Ishikawa (cell line): ENCODE measurements around the gene PPM1J.

Source experiments
- CEBPB ChIP-seq: IDR thresholded peaks from 2 replicates; pipeline ENCODE4 v1.6.1; 2012
- CREB1 ChIP-seq: IDR thresholded peaks from 2 replicates; pipeline ENCODE4 v1.6.1; 2012; ENCODE audit warnings: low read depth
- EGR1 ChIP-seq: IDR thresholded peaks from 2 replicates; pipeline ENCODE4 v1.6.1; 2012
- EP300 ChIP-seq: IDR thresholded peaks from 2 replicates; pipeline ENCODE4 v1.6.1; 2012; ENCODE audit warnings: borderline replicate concordance
- FOXM1 ChIP-seq: IDR thresholded peaks from 2 replicates; pipeline ENCODE4 v1.6.1; 2012; ENCODE audit warnings: low read depth, borderline replicate concordance
- NFIC ChIP-seq: IDR thresholded peaks from 2 replicates; pipeline ENCODE4 v1.6.1; 2012
- RAD21 ChIP-seq: IDR thresholded peaks from 2 replicates; pipeline ENCODE4 v1.6.1; 2012; ENCODE audit warnings: low read depth
- TAF1 ChIP-seq: IDR thresholded peaks from 2 replicates; pipeline ENCODE4 v1.6.1; 2012; ENCODE audit warnings: low read depth, mild to moderate bottlenecking
- TCF12 ChIP-seq: IDR thresholded peaks from 2 replicates; pipeline ENCODE4 v1.6.1; 2012; ENCODE audit warnings: low read depth
- TEAD4 ChIP-seq: IDR thresholded peaks from 2 replicates; pipeline ENCODE4 v1.6.1; 2012
- YY1 ChIP-seq: IDR thresholded peaks from 2 replicates; pipeline ENCODE4 v1.6.1; 2012; ENCODE audit warnings: low read depth
- ZBTB7A ChIP-seq: IDR thresholded peaks from 2 replicates; pipeline ENCODE4 v1.6.1; 2012; ENCODE audit warnings: low read depth
- TF ChIP-seq, protein P1 (sequence below): IDR thresholded peaks from 2 replicates; pipeline ENCODE4 v1.6.1; 2012
- TF ChIP-seq, protein P2 (sequence below): IDR thresholded peaks from 2 replicates; pipeline ENCODE4 v1.6.1; 2012
- TF ChIP-seq, protein P3 (sequence below): IDR thresholded peaks from 2 replicates; pipeline ENCODE4 v1.6.1; 2012; ENCODE audit warnings: low read depth, mild to moderate bottlenecking

The PPM1J gene

DNA sequence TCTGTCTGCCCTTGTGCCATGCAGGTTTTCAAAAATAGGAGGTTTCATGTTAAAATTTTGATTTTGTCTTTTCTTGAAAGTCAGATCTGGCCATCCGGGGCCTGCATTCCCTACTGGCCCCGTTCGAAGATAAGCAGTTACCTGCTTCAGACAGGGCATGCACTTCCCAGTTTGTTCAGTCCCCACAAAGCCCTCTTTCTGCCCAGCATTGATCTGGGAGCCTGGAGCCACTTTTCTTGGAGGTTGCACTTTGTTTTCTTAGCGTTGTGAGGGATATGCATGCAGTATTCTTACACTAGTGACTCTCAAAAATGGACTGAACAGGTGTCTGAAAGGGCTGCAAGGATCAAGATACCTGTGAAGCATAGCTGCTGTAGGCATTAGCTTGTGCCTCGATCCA, 29.2 kb downstream of the PPM1J start:
- TF ChIP-seq EGR1 (no peak), CREB1 (no peak), YY1 (no peak)
- TF ChIP-seq, protein P1, sequence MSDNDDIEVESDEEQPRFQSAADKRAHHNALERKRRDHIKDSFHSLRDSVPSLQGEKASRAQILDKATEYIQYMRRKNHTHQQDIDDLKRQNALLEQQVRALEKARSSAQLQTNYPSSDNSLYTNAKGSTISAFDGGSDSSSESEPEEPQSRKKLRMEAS: no peak
- TF ChIP-seq, protein P2, sequence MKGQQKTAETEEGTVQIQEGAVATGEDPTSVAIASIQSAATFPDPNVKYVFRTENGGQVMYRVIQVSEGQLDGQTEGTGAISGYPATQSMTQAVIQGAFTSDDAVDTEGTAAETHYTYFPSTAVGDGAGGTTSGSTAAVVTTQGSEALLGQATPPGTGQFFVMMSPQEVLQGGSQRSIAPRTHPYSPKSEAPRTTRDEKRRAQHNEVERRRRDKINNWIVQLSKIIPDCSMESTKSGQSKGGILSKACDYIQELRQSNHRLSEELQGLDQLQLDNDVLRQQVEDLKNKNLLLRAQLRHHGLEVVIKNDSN: no peak

DNA sequence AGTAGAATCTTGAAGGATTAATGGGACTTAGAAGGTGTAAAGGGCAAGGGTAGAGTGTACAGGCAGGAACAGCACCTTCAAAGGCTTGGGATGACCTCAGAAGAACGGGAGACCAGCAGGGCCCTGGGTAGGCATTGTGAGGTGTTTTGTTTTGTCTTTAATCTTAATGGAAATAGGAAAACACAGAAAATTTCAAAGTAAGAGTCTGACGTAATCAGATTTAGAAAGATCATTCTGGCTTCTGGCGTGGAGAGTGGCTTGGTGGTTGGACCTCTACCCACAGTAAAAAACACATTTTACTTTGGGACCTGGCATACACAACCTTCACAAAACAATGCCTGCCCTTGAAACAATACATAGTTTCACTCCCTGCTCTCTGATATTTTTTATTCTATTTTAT, 36.5 kb downstream of the PPM1J start:
- TF ChIP-seq CREB1: no peak
- TF ChIP-seq, protein P2: no peak
- TF ChIP-seq ZBTB7A: no peak
- TF ChIP-seq TAF1: no peak
- TF ChIP-seq, protein P3, sequence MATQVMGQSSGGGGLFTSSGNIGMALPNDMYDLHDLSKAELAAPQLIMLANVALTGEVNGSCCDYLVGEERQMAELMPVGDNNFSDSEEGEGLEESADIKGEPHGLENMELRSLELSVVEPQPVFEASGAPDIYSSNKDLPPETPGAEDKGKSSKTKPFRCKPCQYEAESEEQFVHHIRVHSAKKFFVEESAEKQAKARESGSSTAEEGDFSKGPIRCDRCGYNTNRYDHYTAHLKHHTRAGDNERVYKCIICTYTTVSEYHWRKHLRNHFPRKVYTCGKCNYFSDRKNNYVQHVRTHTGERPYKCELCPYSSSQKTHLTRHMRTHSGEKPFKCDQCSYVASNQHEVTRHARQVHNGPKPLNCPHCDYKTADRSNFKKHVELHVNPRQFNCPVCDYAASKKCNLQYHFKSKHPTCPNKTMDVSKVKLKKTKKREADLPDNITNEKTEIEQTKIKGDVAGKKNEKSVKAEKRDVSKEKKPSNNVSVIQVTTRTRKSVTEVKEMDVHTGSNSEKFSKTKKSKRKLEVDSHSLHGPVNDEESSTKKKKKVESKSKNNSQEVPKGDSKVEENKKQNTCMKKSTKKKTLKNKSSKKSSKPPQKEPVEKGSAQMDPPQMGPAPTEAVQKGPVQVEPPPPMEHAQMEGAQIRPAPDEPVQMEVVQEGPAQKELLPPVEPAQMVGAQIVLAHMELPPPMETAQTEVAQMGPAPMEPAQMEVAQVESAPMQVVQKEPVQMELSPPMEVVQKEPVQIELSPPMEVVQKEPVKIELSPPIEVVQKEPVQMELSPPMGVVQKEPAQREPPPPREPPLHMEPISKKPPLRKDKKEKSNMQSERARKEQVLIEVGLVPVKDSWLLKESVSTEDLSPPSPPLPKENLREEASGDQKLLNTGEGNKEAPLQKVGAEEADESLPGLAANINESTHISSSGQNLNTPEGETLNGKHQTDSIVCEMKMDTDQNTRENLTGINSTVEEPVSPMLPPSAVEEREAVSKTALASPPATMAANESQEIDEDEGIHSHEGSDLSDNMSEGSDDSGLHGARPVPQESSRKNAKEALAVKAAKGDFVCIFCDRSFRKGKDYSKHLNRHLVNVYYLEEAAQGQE: no peak
- no peak for TF ChIP-seq TEAD4
- TF ChIP-seq EGR1: no peak
- no peak for TF ChIP-seq TCF12
- TF ChIP-seq EP300: no peak
- no peak for TF ChIP-seq CEBPB
- TF ChIP-seq, protein P1: no peak
- TF ChIP-seq YY1: no peak
- no peak for TF ChIP-seq RAD21
- TF ChIP-seq NFIC: no peak
- TF ChIP-seq FOXM1: no peak

DNA sequence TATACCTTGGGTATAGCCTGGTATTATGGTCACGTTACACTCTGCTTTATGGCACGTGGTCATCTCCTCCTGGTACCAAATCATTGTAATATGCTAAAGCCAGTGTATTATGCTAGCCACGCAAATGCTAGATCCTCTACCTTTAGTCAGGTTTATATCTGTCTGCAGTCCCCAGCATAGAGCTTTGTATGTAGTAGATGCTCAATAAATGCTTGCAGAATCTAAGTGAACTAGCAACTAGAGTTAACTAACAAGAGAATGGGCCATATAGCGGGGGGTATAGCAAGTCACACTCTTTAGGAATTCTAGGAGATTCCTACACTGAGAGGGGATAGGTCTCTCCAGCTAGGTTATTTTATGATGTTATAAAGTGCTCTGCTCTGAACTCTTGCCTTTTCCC, 37.6 kb downstream of the PPM1J start:
- TF ChIP-seq TCF12: no peak
- no peak for TF ChIP-seq EP300
- TF ChIP-seq, protein P3: no peak
- TF ChIP-seq NFIC: no peak
- TF ChIP-seq, protein P1: no peak
- no peak for TF ChIP-seq EGR1
- no peak for TF ChIP-seq RAD21
- no peak for TF ChIP-seq FOXM1
- TF ChIP-seq TEAD4: no peak
- TF ChIP-seq, protein P2: no peak
- no peak for TF ChIP-seq CEBPB
- TF ChIP-seq CREB1: no peak
- TF ChIP-seq TAF1: no peak
- TF ChIP-seq ZBTB7A: no peak
- TF ChIP-seq YY1: no peak

DNA sequence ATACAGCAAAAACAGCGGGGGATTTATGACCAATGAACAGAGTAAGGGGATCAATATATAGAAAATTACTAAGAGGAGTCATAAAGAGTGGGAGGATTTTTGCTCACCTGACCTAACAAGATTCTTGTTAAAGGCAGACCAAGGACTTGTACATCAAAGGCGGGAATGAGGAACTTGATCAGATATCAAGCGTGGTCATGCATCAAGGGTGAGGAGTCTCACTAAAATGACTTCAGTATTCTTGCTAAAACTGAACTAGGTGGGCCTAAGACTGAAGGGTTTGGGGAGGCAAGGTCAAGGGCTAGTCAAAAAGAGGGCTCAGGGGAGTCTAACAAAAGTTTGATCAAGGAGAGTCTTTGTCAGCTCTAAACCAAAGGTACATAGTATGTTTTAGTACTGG, 38.6 kb downstream of the PPM1J start:
- TF ChIP-seq, protein P3: no peak
- TF ChIP-seq YY1 (no peak), FOXM1 (no peak), CEBPB (no peak), TCF12 (no peak), EP300 (no peak), CREB1 (no peak), TAF1 (no peak), ZBTB7A (no peak), NFIC (no peak), EGR1 (no peak), TEAD4 (no peak)
- TF ChIP-seq, protein P1: no peak
